Subcutaneous adipose tissue (tissue), 4 donors: ENCODE results near the gene DGKG. TPM values are rescaled to one million over a fixed set of nuclear protein-coding genes. Genes with fewer than 3 reads are reported as not detected.

Source experiments
- total RNA-seq, 4 donors: library from RNA; depleted of rRNA; stranded (reverse); fragments of >200 nt; gene quantifications; one replicate each; pipeline ENCODE4 v1.1.0, GENCODE V29; 2016
- TF ChIP-seq, protein P1 (sequence below): fragments of 450-650 bp; IDR thresholded peaks from one replicate; pipeline ENCODE4 v1.5.1; 2016; ENCODE audit warnings: low read depth, mild to moderate bottlenecking, control low read depth, antibody characterized with exemption, moderate library complexity

DGKG gene
- total RNA-seq, 4 donors from 2014 or later: 0.49 to 3.1 (median 1.8) TPM

DNA sequence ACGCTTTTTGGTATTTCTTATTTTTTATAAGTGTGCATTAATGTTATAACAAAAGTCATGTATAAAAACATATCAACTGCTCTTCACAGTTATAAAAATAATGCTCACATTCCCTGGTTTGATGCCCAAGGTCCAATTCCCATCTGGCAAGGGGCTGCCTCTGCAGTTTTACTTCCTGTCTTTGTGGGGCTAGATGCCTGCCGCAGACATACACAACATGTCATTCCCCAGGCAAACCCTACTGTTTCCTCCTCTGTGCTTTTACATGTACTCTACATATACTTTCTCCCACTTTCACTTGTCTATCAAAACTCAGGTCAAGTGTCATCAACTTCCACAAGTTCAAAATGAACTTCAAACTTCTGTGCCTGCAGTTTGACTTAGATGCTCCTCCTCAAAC is 192.7 kb downstream of the DGKG start:
- TF ChIP-seq, protein P1, sequence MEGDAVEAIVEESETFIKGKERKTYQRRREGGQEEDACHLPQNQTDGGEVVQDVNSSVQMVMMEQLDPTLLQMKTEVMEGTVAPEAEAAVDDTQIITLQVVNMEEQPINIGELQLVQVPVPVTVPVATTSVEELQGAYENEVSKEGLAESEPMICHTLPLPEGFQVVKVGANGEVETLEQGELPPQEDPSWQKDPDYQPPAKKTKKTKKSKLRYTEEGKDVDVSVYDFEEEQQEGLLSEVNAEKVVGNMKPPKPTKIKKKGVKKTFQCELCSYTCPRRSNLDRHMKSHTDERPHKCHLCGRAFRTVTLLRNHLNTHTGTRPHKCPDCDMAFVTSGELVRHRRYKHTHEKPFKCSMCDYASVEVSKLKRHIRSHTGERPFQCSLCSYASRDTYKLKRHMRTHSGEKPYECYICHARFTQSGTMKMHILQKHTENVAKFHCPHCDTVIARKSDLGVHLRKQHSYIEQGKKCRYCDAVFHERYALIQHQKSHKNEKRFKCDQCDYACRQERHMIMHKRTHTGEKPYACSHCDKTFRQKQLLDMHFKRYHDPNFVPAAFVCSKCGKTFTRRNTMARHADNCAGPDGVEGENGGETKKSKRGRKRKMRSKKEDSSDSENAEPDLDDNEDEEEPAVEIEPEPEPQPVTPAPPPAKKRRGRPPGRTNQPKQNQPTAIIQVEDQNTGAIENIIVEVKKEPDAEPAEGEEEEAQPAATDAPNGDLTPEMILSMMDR: no peak

DNA sequence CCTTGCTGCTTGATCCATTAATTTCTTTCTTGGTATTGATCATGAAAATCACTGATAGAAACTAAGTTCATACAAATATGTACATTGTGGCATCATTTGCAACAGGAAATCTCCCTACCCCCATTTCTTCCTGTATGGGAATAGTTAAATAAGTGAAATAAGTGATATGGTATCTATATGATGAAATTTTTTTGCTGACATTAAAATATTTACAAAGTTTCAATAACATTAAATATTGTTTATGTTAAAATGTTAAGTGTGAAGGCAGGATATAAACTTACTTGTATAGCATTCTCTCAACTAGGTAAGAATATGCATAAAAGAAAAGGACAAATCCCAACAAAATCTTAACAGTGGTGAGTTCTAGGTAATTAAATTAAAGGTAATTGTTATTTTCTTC is 193.1 kb downstream of the DGKG start:
- TF ChIP-seq, protein P1: no peak

DNA sequence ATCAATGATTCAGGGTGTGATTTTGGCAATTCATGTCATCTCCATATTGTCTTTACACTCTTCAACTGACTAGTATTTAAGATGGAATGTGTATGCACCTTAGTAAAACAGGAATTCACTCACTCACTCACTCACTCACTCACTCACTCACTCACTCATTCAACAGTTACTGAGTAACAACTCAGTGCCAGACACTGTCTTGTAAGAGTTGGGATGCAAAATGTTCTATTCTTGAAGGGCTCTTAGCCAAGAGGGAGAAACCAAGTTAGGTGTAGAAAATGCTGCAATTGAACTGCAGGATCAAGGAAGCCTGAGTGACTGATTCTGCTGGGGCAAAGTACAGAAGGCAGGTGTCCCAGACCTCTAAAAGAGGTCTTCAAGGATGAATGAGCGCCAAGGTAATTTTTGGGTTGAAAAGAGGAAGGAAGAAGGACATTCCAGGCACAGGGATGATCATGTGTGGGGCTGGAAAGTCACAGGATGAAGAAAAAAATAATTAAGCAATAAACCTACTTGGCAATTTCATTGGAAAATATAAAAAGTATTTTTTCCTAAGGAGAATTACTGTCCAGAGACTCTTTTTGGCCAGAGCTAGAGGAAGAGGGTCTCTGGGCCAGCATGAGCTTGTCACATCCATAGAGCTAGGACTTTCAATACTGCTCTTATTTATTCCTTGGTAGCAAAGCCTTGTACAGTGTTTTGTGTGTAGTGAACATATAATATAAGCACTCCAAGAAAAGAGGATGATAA is 194.2 kb downstream of the DGKG start:
- TF ChIP-seq, protein P1: no peak

DNA sequence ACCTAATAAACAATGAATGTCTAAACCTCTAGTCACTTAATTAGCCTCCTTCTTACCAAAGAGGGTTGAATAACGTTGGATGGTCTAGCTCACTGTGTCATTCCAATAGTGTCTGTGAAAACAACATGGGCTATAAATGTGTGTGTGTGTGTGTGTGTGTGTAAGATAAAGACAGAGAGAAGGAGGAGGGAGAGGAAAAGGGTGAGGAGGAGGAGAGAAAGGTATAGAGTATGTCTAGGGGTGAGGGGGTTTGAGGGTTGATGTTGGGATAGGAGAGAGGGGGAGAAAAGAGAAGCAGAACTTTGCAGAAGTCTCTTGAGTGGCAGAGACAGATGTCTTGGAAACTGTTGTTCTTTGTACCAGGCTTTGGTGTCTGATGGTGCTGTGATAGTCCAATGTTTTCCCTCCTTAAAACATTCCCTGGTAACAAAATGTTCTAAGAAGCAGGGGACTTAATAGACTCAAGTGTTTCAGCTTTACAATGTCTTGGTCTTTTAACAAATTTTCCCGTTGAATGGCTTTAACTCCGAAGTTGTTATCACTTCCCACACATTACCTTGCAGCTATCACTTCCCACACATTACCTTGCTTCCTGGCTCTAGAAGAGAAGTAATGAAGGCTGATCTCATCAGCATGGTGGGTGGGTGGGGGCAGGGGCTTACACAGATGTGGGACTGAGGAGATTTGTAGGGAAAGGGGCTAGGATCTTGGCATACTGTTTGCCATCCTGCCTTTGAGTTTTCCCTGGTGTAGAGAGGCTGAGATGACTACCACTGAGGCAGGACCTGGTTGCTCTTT is 195.3 kb downstream of the DGKG start:
- TF ChIP-seq, protein P1: no peak

DNA sequence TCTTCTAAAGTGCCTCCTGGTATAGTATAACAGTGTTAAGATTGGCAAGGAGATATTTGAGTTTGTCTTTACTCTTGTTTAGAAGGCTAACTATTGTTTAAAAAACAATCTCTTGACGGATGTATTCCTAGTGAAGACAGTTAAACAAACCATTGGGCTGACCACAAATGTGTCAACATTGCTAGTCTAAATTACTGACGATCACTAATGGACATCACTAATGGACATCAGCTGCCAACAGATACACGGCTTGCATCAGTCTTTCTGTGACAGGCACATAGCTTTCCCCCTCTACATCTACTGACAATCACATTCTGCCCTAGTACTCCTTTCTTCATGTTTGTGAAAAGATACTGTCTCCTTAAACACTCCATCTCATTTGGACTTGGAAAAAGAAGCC is 196.0 kb downstream of the DGKG start:
- TF ChIP-seq, protein P1: no peak

DNA sequence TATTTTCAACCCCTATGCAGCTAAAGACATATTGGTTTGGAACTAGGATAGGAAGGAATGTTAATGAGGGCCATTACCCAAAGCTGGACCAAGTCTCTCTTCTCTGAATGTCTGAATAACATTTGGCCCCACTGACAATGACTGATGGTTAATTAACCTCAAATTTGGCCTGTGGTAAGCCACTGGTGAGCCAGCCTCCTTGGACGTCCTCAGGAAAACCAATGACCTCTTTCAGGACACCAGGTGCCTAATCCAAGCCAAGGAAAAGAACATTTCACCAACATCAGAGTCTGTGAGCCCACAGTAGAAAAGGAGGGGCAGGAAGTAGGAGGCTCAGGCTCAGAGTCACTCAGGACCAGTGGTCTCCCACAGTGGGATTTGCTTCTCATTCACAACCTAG is 196.7 kb downstream of the DGKG start:
- TF ChIP-seq, protein P1: no peak

DNA sequence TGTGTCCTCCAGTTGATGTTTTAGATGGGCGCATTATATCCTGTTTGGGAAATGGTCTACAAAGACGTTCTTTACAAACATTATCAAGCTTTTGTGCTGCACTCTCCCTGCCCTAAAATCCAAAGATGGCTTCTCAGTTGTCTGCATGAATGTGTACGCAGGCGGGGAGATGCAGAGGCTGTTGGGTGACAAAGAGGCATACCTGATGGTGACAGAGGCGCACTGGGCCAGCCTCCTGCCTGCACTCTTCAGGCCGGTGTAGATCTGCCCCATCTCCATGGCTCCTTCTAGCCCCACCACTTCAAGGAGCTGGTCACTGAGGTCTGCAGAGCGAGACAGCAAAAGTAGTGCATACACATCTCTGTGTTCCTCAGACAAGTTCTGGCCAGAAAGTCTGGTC is 197.3 kb downstream of the DGKG start:
- TF ChIP-seq, protein P1: no peak
